ENCODE data around the gene CCDC149. TPM values are rescaled to one million over a fixed set of nuclear protein-coding genes. Genes with fewer than 3 reads are reported as not detected.

CCDC149 gene
- total and polyA plus RNA-seq, 2 of the 13 experiments (the other 11 are each of a cell fraction or from before 2014, with no cell fraction given): 0.44 to 0.95 TPM

- in situ Hi-C loops (cut with HindIII; ENCODE audit: extremely low pct_ligation_motif_present, low pct_unique_long_range_greater_than_20kb) (no loop called here), intact Hi-C loops (cut with micrococcal nuclease; ENCODE audit: unreplicated experiment) (no loop called here)
- ATAC-seq (peak; percentile 87), DNase-seq (ENCODE audit: low spot score) (no peak), FAIRE-seq (no peak)
- no peak overlapping the region for H2AFZ ChIP-seq (ENCODE audit: low read length)
- ChIA-PET CTCF (ENCODE audit: low intra/inter-chr PET ratio, low total read pairs) (no interaction called here), POLR2A (no interaction called here)
- H3K4me3 ChIP-seq (replicated peaks in 1 of 3; ENCODE audit: insufficient read depth in 1 of 3, low read depth in 2 of 3, low read length in 3 of 3): no peak overlapping the region
- H3K36me3 ChIP-seq (replicated peaks in 1 of 2; ENCODE audit: control insufficient read depth in 1 of 2, insufficient read depth in 2 of 2, low read length in 2 of 2): no peaks in the 10 kb centered on the region
- H3K9ac ChIP-seq (ENCODE audit: insufficient read depth, low read depth, low read length): no peak overlapping the region
- TF ChIP-seq KLF6 (CRISPR knock-in tag; IDR thresholded peaks at IDR 0.05) (no peak), ZNF124 (CRISPR knock-in tag; IDR thresholded peaks at IDR 0.05) (no peak), ZNF414 (CRISPR knock-in tag; IDR thresholded peaks at IDR 0.05) (no peak), ZNF138 (CRISPR knock-in tag; IDR thresholded peaks at IDR 0.05; ENCODE audit: low read depth) (no peak), ZNF564 (CRISPR knock-in tag; IDR thresholded peaks at IDR 0.05) (no peak), ZNF788 (CRISPR knock-in tag; IDR thresholded peaks at IDR 0.05; ENCODE audit: borderline replicate concordance) (no peak), ZNF383 (CRISPR knock-in tag; IDR thresholded peaks at IDR 0.05; ENCODE audit: borderline replicate concordance) (no peak), TEAD2 (CRISPR knock-in tag; IDR thresholded peaks at IDR 0.05) (no peak), ZNF691 (CRISPR knock-in tag; IDR thresholded peaks at IDR 0.05; ENCODE audit: borderline replicate concordance, low read depth) (no peak), SRF (IDR thresholded peaks at IDR 0.05; ENCODE audit: low read depth, low read length) (no peak), ZSCAN9 (CRISPR knock-in tag; IDR thresholded peaks at IDR 0.05; ENCODE audit: borderline replicate concordance) (no peak)
- no TSS peak for BruUV-seq (replicated peaks)
- H3K27me3 ChIP-seq (ENCODE audit: control insufficient read depth in 1 of 2, insufficient read depth in 2 of 2, low read length in 2 of 2): no peaks in the 10 kb centered on the region; a peak in 1 of 5 replicates
- H4K20me1 ChIP-seq (ENCODE audit: insufficient read depth, low read length): no peaks in the 10 kb centered on the region
- H3K4me1 ChIP-seq (ENCODE audit: insufficient read depth, low read length): no peaks in the 10 kb centered on the region
- no peak overlapping the region for H3K27ac ChIP-seq (ENCODE audit: extremely low read length, insufficient read depth, low read length)
- no peaks in the 10 kb centered on the region for H3K79me2 ChIP-seq (ENCODE audit: insufficient read depth, low read length)
- 39% methylated on average over 8 of the region's 8 CpGs for WGBS (ENCODE audit: low lambda C conversion rate)
- no peaks in the 10 kb centered on the region for H3K9me3 ChIP-seq (ENCODE audit: low read length)
- H3K4me2 ChIP-seq (ENCODE audit: low read depth, low read length): no peak overlapping the region
Observed at GRCh38 chr4:24884902-24885301, 27.9 kb downstream of the CCDC149 start.

All from HepG2 (cell line).